H9 (cell line): ENCODE results near the gene MTMR12. TPM values are rescaled to one million over a fixed set of nuclear protein-coding genes. Genes with fewer than 3 reads are reported as not detected.

Experiments used
- DNase-seq: peaks from one replicate; pipeline ENCODE4 v3.0.0-alpha.2; 2017
- H2AFZ ChIP-seq: one replicate; pipeline ENCODE4 v1.6.1; 2013; ENCODE audit warnings: mild to moderate bottlenecking, low read length, control low read depth, moderate library complexity
- H2AK5ac ChIP-seq: 2 replicates; pipeline ENCODE4 v1.6.1; 2013; ENCODE audit warnings: low read length, control low read depth, mixed read lengths; ENCODE audit not compliant: insufficient read length
- H2BK120ac ChIP-seq: one replicate; pipeline ENCODE4 v1.6.1; 2013; ENCODE audit warnings: low read depth, mild to moderate bottlenecking, low read length, control low read depth, inconsistent platforms; ENCODE audit not compliant: poor library complexity, severe bottlenecking
- H2BK12ac ChIP-seq: 2 replicates; pipeline ENCODE4 v1.6.1; 2013; ENCODE audit warnings: low read length, control low read depth, mixed read lengths, low read depth; ENCODE audit not compliant: insufficient read length
- H2BK15ac ChIP-seq: 2 replicates; pipeline ENCODE4 v1.6.1; 2013; ENCODE audit warnings: low read depth, low read length, control low read depth
- H2BK20ac ChIP-seq: one replicate; pipeline ENCODE4 v1.6.1; 2013; ENCODE audit warnings: low read depth, mild to moderate bottlenecking, low read length, control low read depth, inconsistent platforms; ENCODE audit not compliant: poor library complexity, severe bottlenecking
- H2BK5ac ChIP-seq: 2 replicates; pipeline ENCODE4 v1.6.1; 2013; ENCODE audit warnings: low read length, control low read depth, mixed read lengths; ENCODE audit not compliant: insufficient read length
- H3K14ac ChIP-seq: 2 replicates; pipeline ENCODE4 v1.6.1; 2013; ENCODE audit warnings: low read length, control low read depth; ENCODE audit not compliant: insufficient read depth
- H3K18ac ChIP-seq: 2 replicates; pipeline ENCODE4 v1.6.1; 2013; ENCODE audit warnings: low read depth, mild to moderate bottlenecking, mixed read lengths, low read length, control low read depth; ENCODE audit not compliant: insufficient read length
- H3K23ac ChIP-seq: 2 replicates; pipeline ENCODE4 v1.6.1; 2013; ENCODE audit warnings: low read length, control low read depth, mixed read lengths, low read depth; ENCODE audit not compliant: insufficient read length
- H3K23me2 ChIP-seq: 2 replicates; pipeline ENCODE4 v1.6.1; 2013; ENCODE audit warnings: low read depth, mild to moderate bottlenecking, mixed read lengths, low read length, control low read depth; ENCODE audit not compliant: insufficient read length, poor library complexity, severe bottlenecking
- H3K27ac ChIP-seq: 2 replicates; pipeline ENCODE4 v1.5.1; 2013; ENCODE audit warnings: low read length, control low read depth, mixed read lengths, low read depth; ENCODE audit not compliant: insufficient read length
- H3K27me3 ChIP-seq: 2 replicates; pipeline ENCODE4 v1.6.1; 2013; ENCODE audit warnings: low read length, control low read depth, inconsistent platforms; ENCODE audit not compliant: insufficient read depth
- H3K4ac ChIP-seq: 2 replicates; pipeline ENCODE4 v1.6.1; 2013; ENCODE audit warnings: low read depth, mild to moderate bottlenecking, control low read depth, inconsistent platforms, low read length, moderate library complexity
- H3K4me1 ChIP-seq: 2 replicates; pipeline ENCODE4 v1.6.1; 2013; ENCODE audit warnings: low read length, control low read depth, inconsistent platforms; ENCODE audit not compliant: insufficient read depth
- H3K4me2 ChIP-seq: 2 replicates; pipeline ENCODE4 v1.6.1; 2013; ENCODE audit warnings: low read length, control low read depth, mixed read lengths; ENCODE audit not compliant: insufficient read length, insufficient read depth
- H3K56ac ChIP-seq: 2 replicates; pipeline ENCODE4 v1.6.1; 2013; ENCODE audit warnings: low read depth, mild to moderate bottlenecking, mixed read lengths, low read length, control low read depth; ENCODE audit not compliant: insufficient read length
- H3K79me1 ChIP-seq: 2 replicates; pipeline ENCODE4 v1.6.1; 2013; ENCODE audit warnings: low read depth, mild to moderate bottlenecking, moderate library complexity, low read length, control low read depth, inconsistent platforms; ENCODE audit not compliant: insufficient read depth, poor library complexity, severe bottlenecking
- H3K79me2 ChIP-seq: 2 replicates; pipeline ENCODE4 v1.6.1; 2013; ENCODE audit warnings: low read length, control low read depth, inconsistent platforms; ENCODE audit not compliant: insufficient read depth
- H3K9ac ChIP-seq: 2 replicates; pipeline ENCODE4 v1.6.1; 2013; ENCODE audit warnings: low read length, control low read depth, mixed read lengths; ENCODE audit not compliant: insufficient read length; ENCODE audit errors: extremely low read depth
- H3K9me3 ChIP-seq: one replicate; pipeline ENCODE4 v1.6.1; 2013; ENCODE audit warnings: low read depth, low read length, inconsistent platforms; ENCODE audit not compliant: control insufficient read depth
- H3T11ph ChIP-seq: one replicate; pipeline ENCODE4 v1.6.1; 2013; ENCODE audit warnings: mild to moderate bottlenecking, low read length, control low read depth, inconsistent platforms
- H4K20me1 ChIP-seq: one replicate; pipeline ENCODE4 v1.6.1; 2013; ENCODE audit not compliant: control insufficient read depth, insufficient read length, insufficient read depth
- H4K5ac ChIP-seq: 2 replicates; pipeline ENCODE4 v1.6.1; 2013; ENCODE audit warnings: low read depth, mild to moderate bottlenecking, mixed read lengths, low read length, control low read depth; ENCODE audit not compliant: insufficient read length
- H4K8ac ChIP-seq: replicated peaks from 2 replicates; pipeline ENCODE4 v1.6.1; 2013; ENCODE audit warnings: low read length, control low read depth, mixed read lengths, low read depth; ENCODE audit not compliant: insufficient read length
- H4K91ac ChIP-seq: 2 replicates; pipeline ENCODE4 v1.6.1; 2013; ENCODE audit warnings: low read depth, mild to moderate bottlenecking, moderate library complexity, mixed read lengths, low read length, control low read depth; ENCODE audit not compliant: insufficient read length
- H3K27ac Mint-ChIP-seq, 3 experiments: 2 replicates in 2 of 3; 3 replicates in 1 of 3; pipeline ENCODE4 v1.8.0; 2020 to 2021; ENCODE audit warnings: mixed read lengths in 3 of 3, mild to moderate bottlenecking in 1 of 3, moderate library complexity in 1 of 3
- H3K27me3 Mint-ChIP-seq: 2 replicates; pipeline ENCODE4 v1.8.0; 2021; ENCODE audit warnings: low read depth, mild to moderate bottlenecking, moderate library complexity, mixed read lengths
- H3K36me3 Mint-ChIP-seq, 3 experiments: 2 replicates in 2 of 3; 3 replicates in 1 of 3; pipeline ENCODE4 v1.8.0; 2020 to 2021; ENCODE audit warnings: low read depth in 3 of 3, mixed read lengths in 3 of 3; ENCODE audit not compliant: insufficient read depth in 1 of 3
- H3K4me1 Mint-ChIP-seq, 2 experiments: 2 replicates each; pipeline ENCODE4 v1.8.0; 2020; ENCODE audit warnings: mixed read lengths in 2 of 2
- H3K4me3 Mint-ChIP-seq, 2 experiments: 2 replicates in 1 of 2; 3 replicates in 1 of 2; pipeline ENCODE4 v1.8.0; 2020 to 2021; ENCODE audit warnings: mild to moderate bottlenecking in 2 of 2, mixed read lengths in 2 of 2, moderate library complexity in 1 of 2
- H3K9me3 Mint-ChIP-seq, 2 experiments: 2 replicates in 1 of 2; 3 replicates in 1 of 2; pipeline ENCODE4 v1.8.0; 2020; ENCODE audit warnings: mild to moderate bottlenecking in 2 of 2, mixed read lengths in 2 of 2, moderate library complexity in 1 of 2
- WGBS: extraction: QIAGEN DNeasy Blood & Tissue Kit; methylation state at CpG from one replicate; pipeline ENCODE4 v1.1.7; 2013; ENCODE audit warnings: missing lambda C conversion rate, low lambda C conversion rate, mixed read lengths; ENCODE audit not compliant: insufficient read length; ENCODE audit errors: extremely low coverage; 5-methylcytosine and 5-hydroxymethylcytosine counted together
- total RNA-seq: library from RNA; stranded (reverse); gene quantifications from 2 replicates; pipeline ENCODE4 v1.2.1, GENCODE V29; 2021
- TF ChIP-seq, protein P1 (sequence below): fragments of 200-600 bp; sonication (generic); conservative IDR thresholded peaks from 3 replicates; pipeline ENCODE4 v1.8.0; 2021; ENCODE audit warnings: antibody characterized with exemption, mild to moderate bottlenecking

The MTMR12 gene
- total RNA-seq, 1 experiment from 2014 or later = 39.3 TPM

DNA sequence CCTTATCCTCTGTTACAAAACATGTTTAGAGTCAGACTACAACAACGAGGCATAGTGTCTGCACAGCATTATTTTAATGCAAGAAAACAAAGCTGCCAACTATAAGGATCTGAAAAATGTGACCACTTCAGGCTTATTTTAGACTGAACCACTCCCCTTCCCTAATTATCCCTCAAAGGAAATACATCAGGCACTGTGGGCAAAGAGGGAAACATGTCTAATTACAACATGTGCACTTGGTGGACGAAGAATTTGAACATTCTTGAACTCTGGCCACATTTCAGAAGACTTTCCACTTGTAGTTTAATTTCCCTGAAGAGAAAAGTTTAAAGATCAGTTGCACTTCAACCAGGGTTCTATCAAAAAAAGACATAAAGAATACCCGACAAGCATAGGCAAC is 3.8 kb downstream of the MTMR12 start:
- Histone ChIP-seq H2BK20ac (no peak overlapping the region), H3K79me1 (peaks cover 5% of the 10 kb centered on the region), H4K8ac (no peak overlapping the region), H3K79me2 (peaks cover 35% of the 10 kb centered on the region), H2BK15ac (no peak overlapping the region), H3K27me3 (no peaks in the 10 kb centered on the region), H3K4ac (no peak overlapping the region), H4K91ac (no peak overlapping the region), H3K27ac (no peak overlapping the region), H3K4me1 (peaks cover 3% of the 10 kb centered on the region; the same call in 1 of the 2 replicates), H3K14ac (no peak overlapping the region), H3K56ac (no peak overlapping the region), H4K5ac (no peak overlapping the region), H3K9me3 (no peaks in the 10 kb centered on the region), H2BK5ac (no peak overlapping the region), H3T11ph (no peak overlapping the region), H3K23ac (no peak overlapping the region), H2AFZ (no peak overlapping the region), H3K9ac (no peak overlapping the region), H3K4me2 (no peak overlapping the region), H4K20me1 (no peaks in the 10 kb centered on the region), H2BK120ac (no peak overlapping the region), H3K18ac (no peak overlapping the region), H3K23me2 (peaks cover 8% of the 10 kb centered on the region), H2BK12ac (no peak overlapping the region), H2AK5ac (no peak overlapping the region)
- Mint-ChIP-seq H3K36me3 (peaks cover 11 to 28% (median 12%) of the 10 kb centered on the region in 3 experiments), H3K9me3 (no peaks in the 10 kb centered on the region), H3K4me3 (no peak overlapping the region), H3K27ac (peak overlapping the region in 1 of 3 experiments; percentile 36; a peak in 1 of 7 replicates), H3K27me3 (no peaks in the 10 kb centered on the region), H3K4me1 (peaks cover 23 to 25% of the 10 kb centered on the region in 2 experiments)
- TF ChIP-seq, protein P1, sequence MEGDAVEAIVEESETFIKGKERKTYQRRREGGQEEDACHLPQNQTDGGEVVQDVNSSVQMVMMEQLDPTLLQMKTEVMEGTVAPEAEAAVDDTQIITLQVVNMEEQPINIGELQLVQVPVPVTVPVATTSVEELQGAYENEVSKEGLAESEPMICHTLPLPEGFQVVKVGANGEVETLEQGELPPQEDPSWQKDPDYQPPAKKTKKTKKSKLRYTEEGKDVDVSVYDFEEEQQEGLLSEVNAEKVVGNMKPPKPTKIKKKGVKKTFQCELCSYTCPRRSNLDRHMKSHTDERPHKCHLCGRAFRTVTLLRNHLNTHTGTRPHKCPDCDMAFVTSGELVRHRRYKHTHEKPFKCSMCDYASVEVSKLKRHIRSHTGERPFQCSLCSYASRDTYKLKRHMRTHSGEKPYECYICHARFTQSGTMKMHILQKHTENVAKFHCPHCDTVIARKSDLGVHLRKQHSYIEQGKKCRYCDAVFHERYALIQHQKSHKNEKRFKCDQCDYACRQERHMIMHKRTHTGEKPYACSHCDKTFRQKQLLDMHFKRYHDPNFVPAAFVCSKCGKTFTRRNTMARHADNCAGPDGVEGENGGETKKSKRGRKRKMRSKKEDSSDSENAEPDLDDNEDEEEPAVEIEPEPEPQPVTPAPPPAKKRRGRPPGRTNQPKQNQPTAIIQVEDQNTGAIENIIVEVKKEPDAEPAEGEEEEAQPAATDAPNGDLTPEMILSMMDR = no peak
- WGBS = no CpG with 5 or more reads among the region's 3 CpGs
- DNase-seq = no peak
